CD4-positive, alpha-beta T cell treated with Interleukin-2 at 100 ng/mL for 4 hours (primary cell): ENCODE data around the gene ZC3H12A.

Experiments used
- DNase-seq: peaks from one replicate; pipeline ENCODE4 v3.0.0-alpha.2; 2020; ENCODE audit warnings: low spot score

The ZC3H12A gene

DNA sequence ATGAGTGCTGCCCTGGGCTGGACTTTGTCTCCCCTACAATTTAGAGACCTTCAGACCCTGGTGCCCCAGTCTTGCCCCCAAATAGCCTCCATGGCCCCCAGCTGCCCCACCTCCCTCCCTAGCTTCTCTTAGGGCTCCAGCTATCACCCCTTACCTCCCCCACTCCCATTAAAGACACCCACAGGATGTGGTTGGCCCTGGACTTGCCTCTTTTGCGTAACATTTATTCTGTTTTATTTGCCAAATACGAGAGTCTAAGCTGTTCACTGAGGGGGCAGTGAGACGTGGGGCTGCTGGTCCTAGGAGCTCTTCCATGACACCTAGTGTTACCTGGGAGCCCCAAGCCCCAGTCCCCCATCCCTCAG, 4.5 kb downstream of the ZC3H12A start:
- peak; percentile 62 for DNase-seq

DNA sequence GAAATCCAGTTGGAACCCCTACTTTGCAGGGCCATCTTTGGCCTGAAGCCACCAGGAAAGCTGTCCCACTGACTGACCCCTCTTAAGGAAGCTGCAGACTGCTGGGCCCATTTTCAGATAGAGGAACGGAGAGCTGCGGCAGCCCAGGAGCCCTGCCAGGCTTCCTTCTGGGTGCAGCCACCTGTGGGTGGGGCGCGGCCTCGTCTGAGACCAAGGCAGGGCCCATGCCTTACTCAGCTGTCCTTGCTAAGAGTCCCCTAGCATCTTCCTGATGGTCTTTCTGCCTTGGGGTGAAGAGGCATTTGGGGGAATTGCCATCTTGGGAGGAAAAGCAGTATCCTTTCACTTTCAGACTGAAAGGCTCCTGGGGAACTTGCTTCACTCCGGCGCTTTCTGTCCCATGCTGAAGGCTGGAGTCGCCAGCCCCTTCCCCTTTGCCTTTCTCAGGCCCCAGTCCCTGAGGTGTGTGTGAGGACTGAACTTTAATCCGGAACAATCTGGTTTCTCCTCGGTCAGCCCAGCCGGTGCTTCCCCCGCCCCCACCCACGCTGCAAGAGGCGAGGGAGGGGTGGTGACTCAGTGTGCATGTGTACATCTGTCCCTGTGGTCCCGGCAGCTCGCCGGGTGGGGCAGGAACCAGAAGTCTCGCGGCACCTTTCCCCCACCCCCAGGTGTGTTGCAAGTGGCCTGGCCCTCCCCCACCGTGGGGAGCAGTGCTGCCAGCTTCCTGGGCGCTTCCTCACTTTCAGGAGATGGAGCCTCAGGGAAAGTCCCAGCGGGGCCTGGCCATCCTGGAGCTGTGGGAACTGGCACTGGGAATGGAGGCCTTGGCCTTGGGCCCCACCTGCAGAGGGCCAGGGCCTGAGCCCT, 5.1 kb downstream of the ZC3H12A start:
- DNase-seq: peak; percentile 94

DNA sequence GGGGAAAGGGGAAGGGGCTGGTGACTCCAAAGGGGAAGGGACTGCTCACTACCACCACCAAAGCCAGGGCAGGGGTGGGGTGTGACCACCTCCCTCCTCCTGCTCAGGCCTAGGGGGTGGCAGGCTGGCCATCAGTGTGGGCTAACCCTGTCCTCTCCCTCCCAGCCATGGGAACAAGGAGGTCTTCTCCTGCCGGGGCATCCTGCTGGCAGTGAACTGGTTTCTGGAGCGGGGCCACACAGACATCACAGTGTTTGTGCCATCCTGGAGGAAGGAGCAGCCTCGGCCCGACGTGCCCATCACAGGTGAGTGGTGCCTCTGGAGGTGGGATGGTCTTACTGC, 5.7 kb downstream of the ZC3H12A start:
- no peak for DNase-seq

DNA sequence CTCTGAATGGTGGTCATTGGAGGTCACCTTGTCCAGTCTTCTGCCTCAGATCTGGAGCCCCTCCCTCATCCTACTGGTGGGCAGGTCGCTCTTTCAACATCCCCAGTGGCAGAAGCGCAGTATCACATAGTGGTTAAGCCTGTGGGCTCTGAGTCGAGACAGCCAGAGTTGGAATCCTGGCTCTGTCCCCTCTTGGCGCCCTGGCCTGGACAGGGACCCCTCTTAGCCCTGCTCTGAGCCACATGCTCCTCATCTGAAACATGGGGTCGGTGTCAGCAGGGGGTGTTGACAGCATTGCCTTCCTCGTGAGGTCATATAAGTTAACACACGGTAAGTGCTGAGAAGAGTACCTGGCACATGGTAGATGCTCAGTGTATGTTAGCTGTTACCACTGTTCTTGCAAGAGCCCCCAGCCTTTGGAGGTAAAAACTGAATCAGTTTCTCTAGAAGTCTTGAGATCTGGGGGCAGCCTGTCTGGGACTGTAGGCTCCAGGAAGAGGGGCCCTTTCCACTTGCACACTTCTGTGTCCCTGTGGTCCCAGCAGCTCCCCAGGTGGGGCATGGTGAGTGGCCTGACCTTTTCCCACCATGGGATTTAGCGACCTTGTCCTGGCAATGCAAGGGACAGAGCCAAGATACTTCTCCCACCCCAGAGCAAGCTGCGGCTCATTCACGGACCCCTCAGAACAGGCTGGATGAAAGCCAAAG, 6.4 kb downstream of the ZC3H12A start:
- no peak for DNase-seq

DNA sequence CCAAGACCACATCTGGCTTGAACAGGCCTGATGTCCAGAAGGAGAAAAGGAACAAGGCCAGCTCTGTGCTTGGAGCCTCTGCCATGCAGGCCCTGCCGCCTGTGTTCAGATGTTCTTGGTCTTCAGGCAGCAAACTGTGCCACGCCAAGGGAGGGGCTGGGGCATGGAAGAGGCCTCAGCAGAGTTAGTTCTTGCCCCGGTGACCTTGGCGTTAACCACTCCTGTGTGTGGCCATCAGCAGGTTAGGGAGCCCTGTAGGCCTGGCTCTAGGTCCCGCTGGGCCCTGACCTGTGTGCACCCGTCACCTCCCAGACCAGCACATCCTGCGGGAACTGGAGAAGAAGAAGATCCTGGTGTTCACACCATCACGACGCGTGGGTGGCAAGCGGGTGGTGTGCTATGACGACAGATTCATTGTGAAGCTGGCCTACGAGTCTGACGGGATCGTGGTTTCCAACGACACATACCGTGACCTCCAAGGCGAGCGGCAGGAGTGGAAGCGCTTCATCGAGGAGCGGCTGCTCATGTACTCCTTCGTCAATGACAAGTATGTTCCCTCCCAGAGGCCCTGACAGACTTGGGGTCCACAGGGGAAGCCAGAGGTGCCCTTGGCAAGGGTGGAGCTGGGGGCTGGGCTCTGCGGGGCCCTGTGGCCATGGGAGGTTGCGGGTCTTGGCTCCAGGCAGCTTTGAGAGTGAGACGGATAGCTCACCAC, 7.1 kb downstream of the ZC3H12A start:
- no peak for DNase-seq

DNA sequence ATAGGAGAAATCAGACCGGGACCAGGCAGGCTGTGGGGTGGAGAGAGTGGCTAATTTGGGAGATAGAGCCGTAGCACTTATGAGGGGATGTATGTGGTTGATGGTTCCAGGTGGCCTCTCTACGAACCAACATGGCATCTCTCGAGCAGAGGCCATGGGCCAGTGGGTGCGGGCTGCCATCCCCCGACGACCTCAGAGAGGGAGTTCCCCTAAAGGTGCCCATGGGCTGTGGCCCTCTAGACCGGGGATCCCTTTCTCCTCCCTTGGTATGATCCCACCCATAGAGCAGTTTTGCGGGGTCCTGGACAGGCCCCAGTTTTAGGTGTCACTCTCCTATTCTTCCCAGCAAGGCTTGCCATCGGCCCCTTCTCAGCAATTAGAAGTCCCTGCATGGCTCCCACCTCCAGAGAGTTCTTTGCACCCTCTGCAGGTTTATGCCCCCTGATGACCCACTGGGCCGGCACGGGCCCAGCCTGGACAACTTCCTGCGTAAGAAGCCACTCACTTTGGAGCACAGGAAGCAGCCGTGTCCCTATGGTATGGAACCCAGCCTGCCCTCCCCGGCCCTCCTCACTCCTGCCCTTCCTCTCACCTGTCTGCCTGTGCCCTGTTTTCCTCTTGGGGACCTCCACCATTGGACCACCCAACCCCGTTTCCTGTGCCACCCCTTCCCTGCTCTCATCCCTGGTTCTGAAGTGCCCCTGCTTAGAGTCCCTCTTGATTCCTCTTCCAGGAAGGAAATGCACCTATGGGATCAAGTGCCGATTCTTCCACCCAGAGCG, 7.8 kb downstream of the ZC3H12A start:
- no peak for DNase-seq

DNA sequence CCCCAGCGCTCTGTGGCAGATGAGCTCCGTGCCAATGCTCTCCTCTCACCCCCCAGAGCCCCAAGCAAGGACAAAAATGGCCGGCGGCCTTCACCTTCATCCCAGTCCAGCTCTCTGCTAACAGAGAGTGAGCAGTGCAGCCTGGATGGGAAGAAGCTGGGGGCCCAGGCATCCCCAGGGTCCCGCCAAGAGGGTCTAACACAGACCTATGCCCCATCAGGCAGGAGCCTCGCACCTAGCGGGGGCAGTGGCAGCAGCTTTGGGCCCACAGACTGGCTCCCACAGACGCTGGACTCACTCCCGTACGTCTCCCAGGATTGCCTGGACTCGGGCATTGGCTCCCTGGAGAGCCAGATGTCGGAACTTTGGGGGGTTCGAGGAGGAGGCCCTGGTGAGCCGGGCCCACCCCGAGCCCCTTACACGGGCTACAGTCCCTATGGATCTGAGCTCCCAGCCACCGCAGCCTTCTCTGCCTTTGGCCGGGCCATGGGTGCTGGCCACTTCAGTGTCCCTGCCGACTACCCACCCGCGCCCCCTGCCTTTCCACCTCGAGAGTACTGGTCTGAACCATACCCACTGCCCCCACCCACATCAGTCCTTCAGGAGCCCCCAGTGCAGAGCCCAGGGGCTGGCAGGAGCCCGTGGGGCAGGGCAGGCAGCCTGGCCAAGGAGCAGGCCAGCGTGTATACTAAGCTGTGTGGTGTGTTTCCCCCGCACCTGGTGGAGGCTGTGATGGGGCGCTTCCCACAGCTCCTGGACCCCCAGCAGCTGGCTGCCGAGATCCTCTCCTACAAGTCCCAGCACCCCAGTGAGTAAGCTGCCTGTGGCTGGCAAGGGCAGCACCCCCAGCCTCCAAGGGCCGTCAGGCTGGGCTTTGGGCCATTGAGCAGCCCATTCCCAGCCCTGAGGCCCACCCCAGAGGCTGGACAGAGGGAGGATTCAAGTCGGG, 8.7 kb downstream of the ZC3H12A start:
- no peak for DNase-seq

DNA sequence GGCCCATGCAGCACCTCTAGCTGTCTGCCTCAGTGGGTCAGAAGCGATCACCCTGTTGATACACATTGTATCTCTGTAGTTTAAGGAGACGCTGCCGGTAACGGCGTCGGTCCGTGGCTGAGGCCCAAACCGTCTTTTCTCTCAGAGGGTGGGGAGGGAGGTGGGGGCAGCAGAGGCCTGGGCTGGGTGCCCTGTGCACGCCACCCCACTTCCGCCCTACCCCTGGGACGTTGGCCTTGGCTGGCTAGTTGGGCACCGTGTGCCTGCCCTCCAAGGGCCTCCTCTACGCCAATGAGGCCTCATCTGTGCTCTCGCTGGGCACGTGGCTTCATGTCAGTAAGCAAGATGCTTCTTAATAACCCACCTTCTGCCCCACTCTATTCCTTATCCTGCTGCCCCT, 9.4 kb downstream of the ZC3H12A start:
- no peak for DNase-seq

DNA sequence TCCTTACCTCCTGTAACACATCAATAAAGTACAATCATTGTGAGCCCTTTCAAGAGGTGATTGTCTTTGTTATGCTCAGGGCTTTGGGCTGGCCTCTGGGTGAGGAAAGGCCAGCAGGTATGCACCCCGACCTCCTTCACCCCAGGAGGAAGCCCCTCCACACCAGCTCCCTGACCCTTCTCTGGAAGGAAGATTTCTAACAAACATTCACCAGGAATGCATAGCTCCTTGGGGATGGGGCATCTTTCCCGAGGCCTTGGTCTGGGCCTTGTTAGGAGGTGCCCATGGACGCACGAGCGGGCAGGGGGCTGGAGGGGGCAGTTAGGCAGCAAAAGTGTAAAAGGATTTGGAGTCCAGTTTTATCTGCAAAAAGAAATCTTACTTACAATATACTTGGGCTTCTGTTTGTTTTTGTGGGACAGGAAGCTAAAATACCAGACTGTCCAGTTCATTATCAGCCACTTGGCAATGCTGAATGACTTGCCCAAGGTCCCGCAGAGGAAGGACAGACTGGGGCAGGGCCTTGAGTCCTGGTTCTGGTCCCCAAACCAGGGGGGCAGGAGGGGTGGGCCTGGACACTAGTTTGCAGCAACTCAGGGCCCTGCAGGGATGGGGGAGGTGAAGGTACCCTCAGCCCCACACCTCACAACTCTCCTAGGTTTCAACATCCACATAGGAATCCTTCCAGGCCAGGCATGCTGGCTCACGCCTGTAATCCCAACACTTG, 10.1 kb downstream of the ZC3H12A start:
- DNase-seq: no peak

DNA sequence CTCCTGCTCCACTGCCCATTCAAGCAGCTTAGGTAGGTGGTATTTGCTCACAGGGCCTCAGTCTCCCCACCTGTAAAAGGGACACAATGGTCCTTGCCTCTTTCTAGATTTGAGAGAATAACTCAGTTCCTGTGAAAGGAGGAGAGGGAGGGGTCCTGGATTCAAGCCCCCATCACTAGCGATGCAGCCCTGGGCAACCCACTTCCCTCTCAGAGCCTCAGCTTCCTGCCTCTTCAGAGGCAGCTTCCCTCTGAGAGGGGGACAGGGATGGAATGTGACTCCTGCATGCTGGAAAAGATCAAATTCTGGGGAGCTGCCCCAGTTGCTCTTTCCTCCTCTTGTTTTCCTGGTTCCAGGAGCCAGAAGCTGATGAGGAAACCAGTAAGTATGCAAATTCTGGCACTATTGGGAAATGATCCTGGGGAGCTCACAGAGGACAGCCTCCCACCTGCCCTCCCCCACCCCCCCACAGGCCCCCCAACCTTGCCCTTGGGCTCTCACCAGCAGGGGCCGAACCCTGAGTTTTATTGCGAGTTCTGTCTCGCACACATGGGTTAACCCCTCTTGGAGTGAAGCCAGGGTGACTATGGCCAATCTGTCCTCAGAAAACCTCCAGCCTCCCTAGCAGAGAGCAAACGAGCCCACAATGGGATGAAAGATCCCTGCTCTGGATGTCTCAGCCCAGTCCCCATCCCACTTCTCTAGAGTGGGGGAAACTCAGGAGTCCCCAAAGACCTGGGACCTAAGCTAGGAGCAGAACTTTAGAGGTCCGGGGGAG, 11.7 kb downstream of the ZC3H12A start:
- DNase-seq: no peak

DNA sequence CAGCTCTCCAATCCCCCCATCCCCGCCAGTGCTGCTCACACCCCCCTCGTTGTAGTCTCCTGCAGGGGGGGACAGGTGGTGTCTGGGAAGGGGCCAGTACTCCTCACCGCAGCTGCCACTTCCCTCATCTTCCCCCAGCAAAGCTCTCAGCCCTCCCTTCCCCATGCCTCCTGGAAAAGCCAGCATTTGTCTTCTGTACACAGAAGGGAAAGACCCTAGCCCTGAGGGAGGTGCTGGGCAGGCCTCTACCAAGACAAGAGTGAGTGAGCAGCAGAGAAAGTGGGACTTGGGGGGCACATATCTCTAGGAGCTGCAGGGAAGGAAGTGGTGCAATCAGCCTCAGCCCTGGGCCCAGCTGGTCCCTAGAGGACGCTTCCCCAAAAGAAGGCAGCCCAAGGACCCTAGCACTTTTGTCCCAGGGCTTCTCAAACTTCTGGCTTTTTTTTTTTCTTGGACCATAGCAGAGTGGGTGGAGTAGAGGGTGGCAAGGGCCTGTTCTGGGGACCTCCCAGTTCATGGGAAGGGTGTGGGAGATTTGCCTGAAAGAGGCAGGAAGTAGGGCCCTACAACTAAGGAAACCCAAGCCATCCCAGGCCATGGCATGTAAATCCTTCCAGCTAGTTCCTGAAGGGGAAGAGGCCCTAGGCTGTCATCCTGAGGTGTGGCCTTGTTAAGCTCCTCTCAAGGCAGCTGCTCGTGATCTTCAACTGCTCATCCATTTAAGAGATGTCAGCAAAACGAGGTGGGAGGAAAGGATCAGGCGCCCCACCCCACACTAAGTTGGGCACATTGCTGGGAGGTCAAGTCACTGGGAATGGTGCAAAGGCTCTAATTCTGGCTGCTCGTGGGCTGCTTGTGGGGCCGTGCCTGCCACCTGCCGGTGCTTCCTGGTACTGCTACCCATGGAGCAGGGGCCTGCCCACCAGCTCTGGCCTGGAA, 12.6 kb downstream of the ZC3H12A start:
- DNase-seq: peak; percentile 79

DNA sequence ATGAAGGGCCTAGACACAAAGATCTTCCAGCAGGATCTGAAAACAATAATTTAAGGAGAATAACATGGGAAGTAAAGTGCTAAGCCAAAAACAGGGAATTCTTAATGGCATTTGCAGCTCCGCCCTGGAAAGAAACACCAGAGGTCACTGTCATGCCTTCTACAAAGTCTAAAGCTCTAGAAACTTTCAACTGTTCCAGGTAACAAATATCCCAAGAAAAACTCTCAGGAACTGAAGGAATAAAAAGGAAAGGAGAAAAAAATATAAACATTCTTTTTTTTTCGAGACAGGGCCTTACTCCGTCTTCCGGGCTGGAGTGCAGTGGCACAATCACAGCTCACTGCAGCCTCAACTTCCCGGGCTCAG, 13.2 kb downstream of the ZC3H12A start:
- no peak for DNase-seq

DNA sequence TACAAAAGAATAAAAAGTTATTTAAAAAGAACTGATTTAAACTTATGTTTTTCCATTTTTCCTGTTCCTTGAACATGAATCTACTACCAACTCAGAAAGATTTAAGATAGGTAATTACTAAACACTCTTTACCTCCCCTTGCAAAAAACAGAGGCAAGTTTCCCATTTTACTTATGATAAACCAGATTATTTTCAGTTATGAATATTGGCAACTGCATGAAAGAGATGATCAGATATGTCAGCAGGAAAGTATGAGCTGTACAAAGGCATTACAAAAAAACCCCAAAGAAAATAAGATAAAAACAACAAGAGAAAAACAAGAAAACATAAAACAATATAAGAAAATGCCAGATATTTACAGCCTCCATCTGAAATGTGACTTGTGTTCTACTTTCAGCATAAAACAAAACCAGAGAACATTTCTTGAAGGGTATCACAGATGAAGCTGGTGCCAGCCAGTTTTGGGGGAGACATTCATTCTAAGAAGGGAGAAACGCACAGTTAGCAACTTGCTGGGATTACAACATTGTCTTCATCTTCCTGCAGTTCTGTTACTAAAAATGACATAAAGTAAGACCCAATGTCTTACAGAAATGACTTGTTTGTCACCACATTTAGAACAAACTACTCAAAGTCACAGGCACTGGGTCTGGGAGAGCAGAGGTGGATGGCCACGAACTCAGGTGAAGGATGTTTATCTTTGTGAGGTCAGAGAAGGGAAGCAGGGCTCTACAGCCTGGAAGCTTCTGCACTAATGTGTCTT, 19.1 kb downstream of the ZC3H12A start:
- DNase-seq: no peak

DNA sequence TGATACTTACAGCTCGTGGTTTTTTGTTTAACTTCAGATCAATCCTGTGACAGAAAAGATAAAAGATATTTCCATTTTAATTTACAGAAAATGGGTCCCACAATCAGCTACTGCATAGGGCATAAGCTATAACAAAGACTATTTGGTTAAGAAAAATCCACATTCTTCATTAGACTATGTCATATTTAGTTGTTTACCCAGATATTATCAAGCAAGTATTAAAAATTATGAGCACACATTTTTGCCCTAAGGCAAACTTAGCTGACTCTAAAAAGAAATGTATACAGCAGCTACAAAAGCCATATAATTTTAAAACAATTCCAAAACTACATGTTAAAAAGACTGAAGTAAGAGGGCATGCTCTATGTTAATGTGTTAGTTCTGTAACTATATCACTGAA, 21.5 kb downstream of the ZC3H12A start:
- DNase-seq: no peak

DNA sequence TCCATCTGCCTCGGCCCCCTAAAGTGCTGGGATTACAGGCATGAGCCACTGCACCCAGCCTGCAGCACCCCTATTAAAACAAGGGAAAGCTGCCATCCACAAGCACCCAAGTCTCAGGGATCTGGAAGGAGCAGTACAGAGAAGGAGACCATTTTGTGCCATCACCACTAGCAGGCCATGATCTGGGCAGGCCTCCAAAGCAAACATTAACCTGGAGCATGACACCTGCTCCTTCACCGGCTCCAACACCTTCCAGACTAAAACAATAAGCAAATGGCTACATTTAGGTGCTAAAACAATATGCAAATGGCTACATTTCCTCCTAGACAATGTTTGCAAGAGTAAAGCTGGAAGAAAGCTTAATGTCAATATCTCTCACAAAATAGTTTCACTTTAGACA, 23.5 kb downstream of the ZC3H12A start:
- no peak for DNase-seq

DNA sequence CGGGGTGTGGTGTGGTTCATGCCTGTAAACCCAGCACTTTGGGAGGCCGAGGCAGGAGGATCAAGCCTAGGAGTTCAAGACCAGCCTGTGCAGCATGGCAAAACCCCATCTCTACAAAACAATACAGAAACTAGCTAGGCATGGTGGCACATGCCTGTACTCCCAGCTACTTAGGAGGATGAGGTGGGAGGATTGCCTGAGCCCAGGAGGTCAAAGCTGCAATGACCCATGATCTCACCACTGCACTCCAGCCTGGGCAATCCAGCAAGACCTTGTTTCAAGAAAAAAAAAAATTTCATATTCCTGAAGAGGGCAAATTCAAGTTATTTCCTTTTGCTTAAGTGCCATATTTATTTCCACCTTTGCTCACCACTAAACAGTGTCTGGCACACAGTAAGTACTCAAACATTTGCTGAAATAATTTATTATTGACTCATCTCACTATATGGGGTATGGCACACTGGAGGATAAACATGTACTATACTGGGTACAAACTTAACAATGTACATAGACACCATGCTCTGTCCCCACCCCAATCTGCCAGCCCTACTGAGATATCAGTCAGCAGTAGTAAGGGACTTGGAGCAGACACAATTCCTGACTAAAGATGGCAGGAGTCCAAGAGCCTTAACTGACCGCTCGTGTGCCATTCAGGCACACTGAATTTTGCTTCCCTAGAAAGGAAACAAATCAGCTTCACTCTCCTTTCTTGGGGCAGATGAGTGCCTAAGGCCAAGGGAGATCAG, 24.7 kb downstream of the ZC3H12A start:
- DNase-seq: no peak

DNA sequence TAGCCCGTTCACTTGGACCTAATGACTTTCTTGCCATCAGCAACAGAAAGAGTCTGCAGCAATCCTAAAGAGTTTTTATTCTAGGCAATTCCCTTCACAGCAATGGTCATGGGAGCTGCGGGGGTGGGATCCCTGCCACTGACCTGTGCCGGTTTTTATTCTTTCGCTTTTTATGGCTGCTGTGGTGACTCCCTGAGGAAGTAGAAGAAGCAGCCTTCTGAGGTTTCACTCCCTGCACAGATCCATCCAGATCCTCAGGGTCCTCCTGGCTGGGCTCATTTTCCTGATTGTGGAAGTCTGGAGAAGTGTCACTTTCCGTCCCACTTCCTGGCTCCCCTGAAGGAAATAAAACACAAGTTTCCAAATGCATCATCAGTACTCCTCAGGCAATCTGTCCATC, 27.3 kb downstream of the ZC3H12A start:
- no peak for DNase-seq
